ENCODE results near the gene DTD1.

GRCh38 chr20:18645851-18646250 is 58.0 kb downstream of the DTD1 start:
- TF ChIP-seq CTCF (IDR thresholded peaks at IDR 0.05) (no peak), MAX (IDR thresholded peaks at IDR 0.05; ENCODE audit: low read depth) (no peak), ZBTB33 (IDR thresholded peaks at IDR 0.05; ENCODE audit: borderline replicate concordance, low read depth) (no peak), EZH2phosphoT487 (IDR thresholded peaks at IDR 0.05; ENCODE audit: borderline replicate concordance, low read depth) (no peak)
